ENCODE results near the gene C4orf54.

C4orf54 gene

GRCh38 chr4:99651811-99652485 lies 5.7 kb downstream of the C4orf54 start:
- no peak for DNase-seq

GRCh38 chr4:99651016-99651769 lies 6.4 kb downstream of the C4orf54 start:
- no peak for DNase-seq

GRCh38 chr4:99649778-99650177 lies 7.8 kb downstream of the C4orf54 start:
- DNase-seq = no peak

- no peak for DNase-seq
These were observed 8.4 kb downstream of the C4orf54 start for GRCh38 chr4:99649208-99649607.

GRCh38 chr4:99648321-99648720 lies 9.3 kb downstream of the C4orf54 start:
- no peak for DNase-seq

- no peak for DNase-seq
These were observed 10.6 kb downstream of the C4orf54 start for GRCh38 chr4:99647071-99647470.

- no peak for DNase-seq
These were observed 12.0 kb downstream of the C4orf54 start for GRCh38 chr4:99645638-99646037.

- no peak for DNase-seq
These were observed 12.6 kb downstream of the C4orf54 start for GRCh38 chr4:99645036-99645435.

GRCh38 chr4:99644453-99644852 lies 13.2 kb downstream of the C4orf54 start:
- DNase-seq = no peak

GRCh38 chr4:99642725-99643489 lies 14.7 kb downstream of the C4orf54 start:
- no peak for DNase-seq

GRCh38 chr4:99640676-99641075 lies 17.0 kb downstream of the C4orf54 start:
- DNase-seq = no peak

- no peak for DNase-seq
These were observed 20.5 kb downstream of the C4orf54 start for GRCh38 chr4:99637174-99637573.

- no peak for DNase-seq
These were observed 21.2 kb downstream of the C4orf54 start for GRCh38 chr4:99636422-99636821.

GRCh38 chr4:99635601-99636000 lies 22.0 kb downstream of the C4orf54 start:
- no peak for DNase-seq

GRCh38 chr4:99634742-99635360 lies 22.8 kb downstream of the C4orf54 start:
- no peak for DNase-seq

GRCh38 chr4:99633772-99634171 lies 23.9 kb downstream of the C4orf54 start:
- DNase-seq = no peak

GRCh38 chr4:99630857-99631360 lies 26.7 kb downstream of the C4orf54 start:
- no peak for DNase-seq

GRCh38 chr4:99629962-99630554 lies 27.6 kb downstream of the C4orf54 start:
- DNase-seq = no peak

- no peak for DNase-seq
These were observed 29.6 kb downstream of the C4orf54 start for GRCh38 chr4:99628040-99628439.

GRCh38 chr4:99625369-99625768 lies 32.3 kb downstream of the C4orf54 start:
- no peak for DNase-seq

GRCh38 chr4:99624141-99624719 lies 33.4 kb downstream of the C4orf54 start:
- DNase-seq = no peak

- no peak for DNase-seq
These were observed 35.3 kb downstream of the C4orf54 start for GRCh38 chr4:99622341-99622740.
